22Rv1 (cell line): ENCODE results near the gene USP12.

ENCODE experiments used
- CTCF ChIP-seq: fragments of 450-650 bp; IDR thresholded peaks from 2 replicates; pipeline ENCODE4 v1.5.1; 2017; ENCODE audit warnings: mild to moderate bottlenecking
- ZFX ChIP-seq: fragments of 450-650 bp; IDR thresholded peaks from 2 replicates; pipeline ENCODE4 v1.6.1; 2017; ENCODE audit warnings: antibody characterized with exemption, borderline replicate concordance

GRCh38 chr13:27106144-27106543, 65.5 kb downstream of the USP12 start:
- TF ChIP-seq CTCF (no peak), ZFX (no peak)
